Mesodermal cell (in vitro differentiated cells): Measurements from ENCODE around the gene MEGF9.

Experiments
- H3K27ac ChIP-seq: 2 replicates; pipeline ENCODE4 v1.7.0; 2013; ENCODE audit warnings: mild to moderate bottlenecking, low read depth, low read length, moderate library complexity; ENCODE audit not compliant: severe bottlenecking
- H3K36me3 ChIP-seq: 2 replicates; pipeline ENCODE4 v1.7.1; 2013; ENCODE audit warnings: mild to moderate bottlenecking, low read length, moderate library complexity; ENCODE audit not compliant: control insufficient read depth, insufficient read depth
- H3K4me1 ChIP-seq: one replicate; pipeline ENCODE4 v1.7.1; 2013; ENCODE audit warnings: mild to moderate bottlenecking, low read length; ENCODE audit not compliant: insufficient read depth, control insufficient read depth, poor library complexity, severe bottlenecking
- H3K4me3 ChIP-seq: 2 replicates; pipeline ENCODE4 v1.7.0; 2013; ENCODE audit warnings: low read length, control low read depth, mild to moderate bottlenecking; ENCODE audit not compliant: insufficient read depth, poor library complexity, severe bottlenecking; ENCODE audit errors: extremely low read depth
- H3K9me3 ChIP-seq: 2 replicates; pipeline ENCODE4 v1.7.1; 2013; ENCODE audit warnings: mild to moderate bottlenecking, low read length, moderate library complexity; ENCODE audit not compliant: control insufficient read depth
- WGBS, 2 experiments: methylation state at CpG; one replicate each; pipeline ENCODE4 v1.1.5; 2013; ENCODE audit warnings: missing lambda C conversion rate in 2 of 2; ENCODE audit not compliant: insufficient coverage in 2 of 2; 5-methylcytosine and 5-hydroxymethylcytosine counted together

MEGF9 gene

DNA sequence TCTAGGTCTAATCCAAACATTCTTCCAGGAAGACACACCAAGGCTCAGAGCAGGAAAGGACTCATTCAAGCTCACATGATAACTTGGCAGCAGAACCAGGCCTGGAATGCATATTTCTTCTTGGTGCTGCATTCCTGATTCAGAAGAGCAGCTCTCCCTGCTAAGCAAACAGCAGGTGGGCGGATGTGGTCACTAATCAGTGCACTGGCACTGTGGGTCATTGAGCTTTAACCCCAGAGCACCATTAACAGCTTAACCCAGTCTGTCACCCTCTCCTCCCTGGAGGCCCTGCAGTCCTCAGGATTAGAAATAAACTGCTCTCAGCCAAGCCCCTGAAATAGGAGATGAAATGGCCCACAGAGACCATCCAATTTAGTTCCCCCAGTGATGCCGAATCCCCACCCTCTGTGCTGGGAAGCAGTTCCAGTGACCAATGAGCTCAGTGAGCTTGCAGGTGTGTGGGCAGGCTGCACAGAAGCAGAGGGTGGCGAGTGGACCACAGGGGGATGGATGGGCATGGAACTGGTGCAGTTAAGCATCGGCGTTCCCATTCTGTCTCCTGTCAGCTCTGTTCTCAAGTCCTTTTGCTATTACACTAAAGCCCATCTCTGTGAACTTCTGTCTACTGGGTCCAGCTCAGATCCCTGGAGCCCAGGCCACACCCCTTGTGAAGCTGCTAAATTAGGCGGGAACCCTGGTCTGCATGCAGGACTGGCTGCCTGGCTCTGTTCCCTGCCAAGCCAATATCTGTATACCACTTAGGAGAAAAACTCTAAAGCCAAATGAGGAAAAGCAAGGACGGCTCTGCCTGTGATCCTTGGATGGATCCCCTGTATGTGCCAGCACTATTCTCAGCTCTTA is 16.6 kb upstream of the MEGF9 start:
- H3K9me3 ChIP-seq = no peaks in the 10 kb centered on the region
- H3K27ac ChIP-seq = no peak overlapping the region
- H3K4me1 ChIP-seq = peaks cover 9% of the 10 kb centered on the region
- no peak overlapping the region for H3K4me3 ChIP-seq
- no peaks in the 10 kb centered on the region for H3K36me3 ChIP-seq
- WGBS, 2 experiments = 80 to 87% methylated on average over 5 to 7 of the region's 7 CpGs

DNA sequence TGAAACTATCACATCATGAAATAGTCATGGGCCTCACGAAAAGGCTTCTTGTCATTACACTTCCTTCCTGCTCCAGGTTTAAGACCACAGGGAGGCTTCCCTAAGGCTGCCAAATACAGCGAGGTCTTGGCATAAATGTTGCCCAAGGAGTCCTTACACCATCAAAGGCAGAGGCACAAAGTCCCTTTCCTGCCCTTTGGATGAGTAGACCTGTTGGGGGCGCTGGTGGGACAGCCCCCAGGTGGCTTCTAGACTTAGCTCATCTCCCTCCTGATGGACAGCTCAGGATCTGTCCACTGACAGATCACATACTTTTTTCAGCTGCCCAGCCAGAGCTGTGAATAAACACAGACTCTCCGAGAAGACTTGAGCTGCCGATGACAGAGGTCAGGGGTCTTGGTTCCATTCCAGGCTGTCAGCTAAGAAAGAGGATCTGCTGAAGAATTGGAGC is 15.5 kb upstream of the MEGF9 start:
- 76 to 79% methylated on average over 5 of the region's 5 CpGs for WGBS, 2 experiments
- no peaks in the 10 kb centered on the region for H3K36me3 ChIP-seq
- no peak overlapping the region for H3K27ac ChIP-seq
- H3K4me1 ChIP-seq = peaks cover 9% of the 10 kb centered on the region
- no peak overlapping the region for H3K4me3 ChIP-seq
- no peaks in the 10 kb centered on the region for H3K9me3 ChIP-seq

DNA sequence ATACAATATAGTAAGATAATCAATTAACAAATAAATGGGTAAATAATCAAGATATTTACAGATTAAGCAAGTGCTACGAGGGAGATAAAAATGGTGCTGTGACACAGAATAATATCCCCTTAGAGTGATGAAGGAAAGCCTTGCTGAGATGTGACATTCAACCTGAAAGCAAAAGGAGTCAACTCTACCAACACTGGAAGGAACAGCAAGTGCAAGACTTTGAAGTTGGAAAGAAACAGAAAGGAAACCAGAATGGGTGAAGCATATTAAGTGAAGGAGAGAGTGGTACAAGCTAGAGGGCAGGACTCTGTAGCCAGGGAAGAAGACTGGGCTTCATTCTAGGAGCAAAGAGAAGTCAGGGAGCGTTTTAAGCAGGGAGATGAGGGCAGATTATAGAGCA is 12.2 kb upstream of the MEGF9 start:
- no peak overlapping the region for H3K27ac ChIP-seq
- H3K36me3 ChIP-seq = no peaks in the 10 kb centered on the region
- peaks cover 7% of the 10 kb centered on the region for H3K4me1 ChIP-seq
- WGBS, 2 experiments = 82 to 90% methylated on average over 1 of the region's 2 CpGs
- no peak overlapping the region for H3K4me3 ChIP-seq
- H3K9me3 ChIP-seq = no peaks in the 10 kb centered on the region

DNA sequence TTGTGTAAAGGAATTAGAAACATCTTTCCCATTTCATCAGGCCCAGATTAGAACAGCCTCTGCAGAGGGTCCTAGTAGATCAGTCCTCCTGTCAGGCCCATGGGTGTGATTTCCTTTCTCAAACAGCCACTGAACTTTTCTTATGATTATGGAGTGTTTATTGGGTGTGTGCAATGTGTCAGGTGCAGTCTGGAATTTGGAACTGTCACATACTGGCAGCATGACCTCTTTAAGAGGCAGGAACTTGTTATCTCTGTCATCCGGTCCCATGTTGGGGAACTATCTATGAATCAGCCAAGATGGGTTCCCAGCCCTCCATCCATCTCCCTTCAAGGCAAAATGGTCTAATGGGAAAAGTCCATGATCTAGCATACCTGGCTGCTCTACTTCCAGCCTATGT is 11.6 kb upstream of the MEGF9 start:
- 86 to 90% methylated on average over 1 of the region's 1 CpG for WGBS, 2 experiments
- peaks cover 7% of the 10 kb centered on the region for H3K4me1 ChIP-seq
- H3K9me3 ChIP-seq = no peaks in the 10 kb centered on the region
- H3K27ac ChIP-seq = no peak overlapping the region
- no peak overlapping the region for H3K4me3 ChIP-seq
- H3K36me3 ChIP-seq = no peaks in the 10 kb centered on the region

DNA sequence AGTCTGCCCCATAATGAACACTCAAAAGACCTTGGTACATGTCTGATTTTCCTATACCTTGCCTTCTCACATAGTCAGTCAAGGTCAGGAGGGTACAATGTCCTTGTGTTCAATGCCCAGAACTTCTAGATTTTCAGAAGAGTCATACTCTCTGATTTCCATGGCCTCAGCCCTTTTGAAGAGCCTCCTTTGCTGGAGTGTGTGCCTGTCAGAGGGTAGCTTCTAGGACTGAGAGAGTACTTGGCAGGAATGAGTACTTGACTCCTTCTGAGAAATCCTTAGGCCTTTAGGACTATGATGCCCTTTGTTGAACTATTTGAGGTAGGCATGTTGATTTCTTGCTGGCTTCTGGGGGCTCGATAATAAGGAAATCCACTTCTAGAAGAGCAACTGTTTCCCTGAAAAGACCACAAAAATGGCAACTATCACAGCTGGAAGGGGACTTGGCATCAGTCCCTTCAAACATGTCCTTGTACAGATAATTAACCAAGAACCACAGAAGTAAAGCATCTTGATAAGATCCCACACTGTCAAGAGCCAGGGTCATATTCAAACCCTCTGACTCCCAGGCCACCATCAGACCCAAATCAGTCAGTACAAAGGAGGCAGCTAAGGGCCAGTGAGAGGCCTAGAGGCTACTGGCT is 10.6 kb upstream of the MEGF9 start:
- peaks cover 4% of the 10 kb centered on the region for H3K4me1 ChIP-seq
- no peaks in the 10 kb centered on the region for H3K36me3 ChIP-seq
- no peak overlapping the region for H3K27ac ChIP-seq
- H3K9me3 ChIP-seq = no peaks in the 10 kb centered on the region
- no peak overlapping the region for H3K4me3 ChIP-seq
- 83 to 100% methylated on average over 1 of the region's 1 CpG for WGBS, 2 experiments

DNA sequence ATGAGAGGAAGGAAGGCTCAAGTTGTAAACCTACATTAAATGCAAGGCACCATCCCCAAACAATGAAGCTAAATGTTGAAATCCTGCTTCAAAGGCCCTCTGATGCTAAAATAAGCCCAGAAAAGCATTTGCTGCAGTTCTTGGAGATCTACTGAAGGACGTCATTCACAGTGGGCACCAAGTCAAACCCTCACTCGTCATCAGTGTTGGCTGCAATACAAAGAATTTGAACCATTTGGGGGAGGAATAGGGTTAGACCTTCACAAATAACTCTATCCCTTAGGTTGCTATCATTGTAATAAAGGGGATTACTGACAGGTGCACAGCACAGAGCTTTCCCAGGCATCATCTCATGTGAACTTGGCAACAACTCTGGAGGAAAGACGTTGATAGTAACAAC is 9.3 kb upstream of the MEGF9 start:
- no peaks in the 10 kb centered on the region for H3K4me1 ChIP-seq
- WGBS, 2 experiments = 80 to 90% methylated on average over 1 to 2 of the region's 3 CpGs
- no peak overlapping the region for H3K4me3 ChIP-seq
- H3K27ac ChIP-seq = no peak overlapping the region
- H3K9me3 ChIP-seq = no peaks in the 10 kb centered on the region
- no peaks in the 10 kb centered on the region for H3K36me3 ChIP-seq

DNA sequence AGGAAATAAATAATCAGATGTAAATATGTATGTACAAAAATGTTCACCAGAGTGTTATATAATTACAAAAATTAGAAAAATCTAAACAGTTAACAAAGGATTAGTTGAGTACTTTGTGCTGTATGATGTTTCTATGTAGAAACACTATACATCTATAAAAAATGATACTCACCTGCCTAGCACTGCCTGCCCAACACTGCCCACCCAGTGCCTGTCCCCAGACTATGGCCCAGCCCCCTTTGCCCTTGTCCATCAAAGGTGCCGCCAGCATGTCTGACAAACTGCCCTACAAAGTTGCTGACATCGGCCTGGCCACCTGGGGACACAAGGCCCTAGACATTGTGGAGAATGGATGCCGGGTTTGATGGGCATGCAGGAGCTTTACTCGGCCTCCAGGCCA is 6.1 kb upstream of the MEGF9 start:
- 79 to 93% methylated on average over 3 to 4 of the region's 4 CpGs for WGBS, 2 experiments
- Histone ChIP-seq H3K4me1 (peaks cover 1% of the 10 kb centered on the region), H3K27ac (no peak overlapping the region), H3K4me3 (no peak overlapping the region), H3K36me3 (no peaks in the 10 kb centered on the region), H3K9me3 (no peaks in the 10 kb centered on the region)

DNA sequence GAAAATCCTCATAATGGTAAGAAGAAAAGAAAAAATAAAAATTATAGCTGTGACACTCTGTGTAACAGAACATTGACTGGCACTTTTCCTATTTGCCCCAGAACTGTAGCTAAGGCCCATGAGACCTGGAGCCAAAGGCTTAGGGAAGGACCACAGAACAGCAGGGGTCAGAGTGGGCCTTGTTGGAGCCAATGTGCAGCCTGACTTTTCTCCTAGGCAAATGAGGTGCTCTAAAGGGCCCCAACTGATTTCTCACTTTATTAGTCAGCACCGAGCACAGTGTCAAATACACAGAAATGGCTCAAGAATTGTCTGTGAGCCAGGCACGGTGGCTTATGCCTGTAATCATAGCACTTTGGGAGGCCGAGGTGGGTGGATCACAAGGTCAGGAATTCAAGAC is 4.0 kb upstream of the MEGF9 start:
- H3K36me3 ChIP-seq = no peaks in the 10 kb centered on the region

DNA sequence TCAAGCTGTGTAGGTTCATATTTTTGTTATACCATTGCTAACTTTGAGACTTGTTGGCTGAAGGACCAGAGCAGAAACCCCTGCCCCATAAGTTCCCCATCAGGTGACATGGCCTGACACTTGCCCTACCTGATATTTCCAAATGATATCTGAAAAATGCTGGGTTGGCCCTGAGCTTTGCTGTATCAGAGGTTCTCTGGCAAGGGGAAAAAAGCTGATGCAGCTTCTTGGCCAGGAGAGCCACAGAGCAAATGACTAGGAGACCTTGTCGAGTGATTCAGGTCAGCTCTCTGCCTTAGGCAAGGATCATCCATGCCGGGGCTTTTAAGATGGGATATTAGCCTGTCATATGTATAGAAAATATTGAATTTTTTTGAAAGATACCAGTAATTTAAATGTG is 2.9 kb upstream of the MEGF9 start:
- Histone ChIP-seq H3K4me1 (peaks cover 7% of the 10 kb centered on the region), H3K9me3 (no peaks in the 10 kb centered on the region), H3K36me3 (no peaks in the 10 kb centered on the region), H3K4me3 (no peak overlapping the region), H3K27ac (no peak overlapping the region)
- WGBS, 2 experiments = 100% methylated on average over 1 of the region's 2 CpGs

More for the DNA sequence above, 4.0 kb upstream of the MEGF9 start:
- H3K9me3 ChIP-seq = no peaks in the 10 kb centered on the region
- no peak overlapping the region for H3K4me3 ChIP-seq
- 92 to 94% methylated on average over 2 of the region's 3 CpGs for WGBS, 2 experiments
- H3K27ac ChIP-seq = no peak overlapping the region
- peaks cover 7% of the 10 kb centered on the region for H3K4me1 ChIP-seq

DNA sequence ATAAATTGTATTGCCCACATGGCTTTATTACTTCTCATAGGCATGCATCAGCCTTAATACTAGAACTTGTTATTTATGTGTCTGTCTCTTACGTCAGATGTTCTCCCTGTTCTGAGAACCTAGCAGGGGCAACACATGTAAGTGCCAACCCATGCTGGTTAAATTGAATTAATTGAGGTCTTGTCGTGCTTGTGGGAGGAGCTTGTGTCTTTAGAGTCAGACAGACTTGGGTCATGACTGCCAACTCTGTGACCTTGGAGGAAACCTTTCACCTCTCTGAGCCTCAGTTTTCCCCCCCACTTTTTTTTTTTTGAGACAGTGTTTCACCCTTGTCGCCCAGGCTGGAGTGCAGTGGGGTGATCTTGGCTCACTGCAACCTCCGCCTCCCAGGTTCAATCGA is 2.2 kb upstream of the MEGF9 start:
- H3K4me1 ChIP-seq = peaks cover 7% of the 10 kb centered on the region
- no peak overlapping the region for H3K27ac ChIP-seq
- H3K4me3 ChIP-seq = no peak overlapping the region
- H3K9me3 ChIP-seq = no peaks in the 10 kb centered on the region
- WGBS, 2 experiments = 81 to 88% methylated on average over 3 to 4 of the region's 5 CpGs
- H3K36me3 ChIP-seq = no peaks in the 10 kb centered on the region

DNA sequence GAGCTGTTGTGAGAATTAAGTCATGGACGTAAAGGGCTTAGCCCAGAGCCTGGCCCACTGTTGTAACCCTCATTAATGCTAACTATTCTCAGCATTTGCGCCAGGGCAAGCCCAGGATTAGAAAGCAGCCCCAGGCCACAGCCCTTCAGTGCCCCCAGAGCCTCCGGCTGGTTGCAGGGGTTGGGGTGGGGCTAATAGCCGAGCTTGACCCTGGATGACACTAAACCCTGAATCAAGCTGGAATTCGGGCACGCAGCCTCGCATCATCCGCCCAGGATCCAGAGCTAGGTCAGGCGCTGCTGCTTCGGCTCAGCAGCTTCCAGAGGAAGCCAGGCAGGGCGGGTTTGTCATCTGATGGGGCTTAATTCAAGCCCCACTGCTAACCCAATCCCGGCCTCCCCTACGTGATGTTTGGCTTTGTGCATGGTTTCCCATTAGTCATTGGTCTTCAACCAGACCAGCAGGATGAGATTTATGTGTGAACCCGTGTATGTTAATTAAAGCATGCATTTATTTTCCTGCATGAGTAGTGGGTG is 1.2 kb upstream of the MEGF9 start:
- 57 to 67% methylated on average over 12 to 13 of the region's 14 CpGs for WGBS, 2 experiments
- H3K9me3 ChIP-seq = no peaks in the 10 kb centered on the region
- H3K27ac ChIP-seq = peak overlapping the region; percentile 86
- H3K4me1 ChIP-seq = peaks cover 7% of the 10 kb centered on the region
- no peaks in the 10 kb centered on the region for H3K36me3 ChIP-seq
- peak overlapping the region; percentile 54 for H3K4me3 ChIP-seq
